NT2/D1 (cell line): ENCODE results near the gene PNKD.

Source experiments
- SUZ12 ChIP-seq: IDR thresholded peaks from 2 replicates; pipeline ENCODE4 v1.6.1; 2011; ENCODE audit not compliant: insufficient read length, insufficient read depth; ENCODE audit errors: extremely low read depth
- YY1 ChIP-seq: IDR thresholded peaks from 2 replicates; pipeline ENCODE4 v1.6.1; 2011; ENCODE audit not compliant: insufficient read length, insufficient read depth
- ZNF274 ChIP-seq: IDR thresholded peaks from 2 replicates; pipeline ENCODE4 v1.6.1; 2011; ENCODE audit warnings: mild to moderate bottlenecking, low read depth, low read length

- TF ChIP-seq SUZ12, result no peak
- TF ChIP-seq YY1, result no peak
- no peak for TF ChIP-seq ZNF274
Observed at GRCh38 chr2:218264773-218265561, 5.4 kb upstream of the PNKD start.
